ENCODE results near the gene SLCO2B1. TPM values are rescaled to one million over a fixed set of nuclear protein-coding genes. Genes with fewer than 3 reads are reported as not detected.

SLCO2B1 gene
- total and polyA plus RNA-seq, 4 experiments from 2014 or later = 2.4 to 2.8 TPM; not detected in 2

GRCh38 chr11:75242722-75243600, 92.1 kb downstream of the SLCO2B1 start:
- Histone ChIP-seq H3K27me3 (ENCODE audit: insufficient read depth, low read length) (peaks cover 16% of the 10 kb centered on the region), H3K4me1 (ENCODE audit: insufficient read depth, low read length) (peaks cover 14% of the 10 kb centered on the region), H3K9me3 (ENCODE audit: control insufficient read depth in 1 of 2, low read length in 2 of 2) (no peaks in the 10 kb centered on the region), H3K27ac (ENCODE audit: low read depth, low read length) (no peak overlapping the region), H3K4me3 (ENCODE audit: low read length in 2 of 2) (no peak overlapping the region), H3K36me3 (ENCODE audit: insufficient read depth, low read length) (no peaks in the 10 kb centered on the region)
- H3K9me3 Mint-ChIP-seq = no peaks in the 10 kb centered on the region
- H3K36me3 Mint-ChIP-seq = no peaks in the 10 kb centered on the region
- intact Hi-C loops (cut with micrococcal nuclease) = loop anchor here (5.0 kb wide), 1 partner anchor 34 kb away; no protein-coding TSS in a partner anchor
- H3K4me3 Mint-ChIP-seq = peak overlapping the region; percentile 62 to 79 (median 75)
- H3K4me1 Mint-ChIP-seq = peaks cover 1 to 16% (median 5%) of the 10 kb centered on the region in 4 donors
- CTCF ChIA-PET (ENCODE audit: partially characterized antibody) = interaction anchor here (1.1 to 17.1 kb wide), 16 partner anchors 7 to 317 kb away, joined by 3 to 567 read pairs (median 6); no protein-coding TSS in a partner anchor
- peak overlapping the region in 2 of 7 donors; percentile 23 to 87 for H3K27ac Mint-ChIP-seq
- peaks cover 15 to 20% of the 10 kb centered on the region in 2 donors for H3K27me3 Mint-ChIP-seq
- POLR2A ChIA-PET (ENCODE audit: partially characterized antibody) = interaction anchor here (0.7 to 3.2 kb wide), 6 partner anchors 12 to 102 kb away, joined by 3 to 25 read pairs (median 4); no protein-coding TSS in a partner anchor
- no peak for DNase-seq

GRCh38 chr11:75244052-75244814, 93.3 kb downstream of the SLCO2B1 start:
- intact Hi-C loops (cut with micrococcal nuclease) = loop anchor here (5.0 kb wide), 1 partner anchor 33 kb away; no protein-coding TSS in a partner anchor
- ChIA-PET CTCF (ENCODE audit: partially characterized antibody) (interaction anchor here (0.6 to 17.1 kb wide), 11 partner anchors 11 to 332 kb away, joined by 3 to 567 read pairs (median 7); no protein-coding TSS in a partner anchor), POLR2A (ENCODE audit: partially characterized antibody) (interaction anchor here (1.2 to 1.6 kb wide), 2 partner anchors 31 to 104 kb away, joined by 4 to 5 read pairs; no protein-coding TSS in a partner anchor)
- Mint-ChIP-seq H3K4me3 (peak overlapping the region in 3 of 8 donors; percentile 17 to 65 (median 42)), H3K36me3 (no peaks in the 10 kb centered on the region), H3K9me3 (no peaks in the 10 kb centered on the region), H3K4me1 (peaks cover 3 to 16% (median 7%) of the 10 kb centered on the region in 4 donors), H3K27ac (no peak overlapping the region), H3K27me3 (peaks cover 18% of the 10 kb centered on the region in 2 donors)
- no peak overlapping the region for H3K27ac ChIP-seq (ENCODE audit: low read depth, low read length)
- no peak overlapping the region for H3K4me3 ChIP-seq (ENCODE audit: low read length in 2 of 2)
- DNase-seq = no peak
- H3K4me1 ChIP-seq (ENCODE audit: insufficient read depth, low read length) = peaks cover 14% of the 10 kb centered on the region
- H3K27me3 ChIP-seq (ENCODE audit: insufficient read depth, low read length) = peaks cover 16% of the 10 kb centered on the region
- no peaks in the 10 kb centered on the region for H3K9me3 ChIP-seq (ENCODE audit: control insufficient read depth in 1 of 2, low read length in 2 of 2)
- H3K36me3 ChIP-seq (ENCODE audit: insufficient read depth, low read length) = no peaks in the 10 kb centered on the region

DNA sequence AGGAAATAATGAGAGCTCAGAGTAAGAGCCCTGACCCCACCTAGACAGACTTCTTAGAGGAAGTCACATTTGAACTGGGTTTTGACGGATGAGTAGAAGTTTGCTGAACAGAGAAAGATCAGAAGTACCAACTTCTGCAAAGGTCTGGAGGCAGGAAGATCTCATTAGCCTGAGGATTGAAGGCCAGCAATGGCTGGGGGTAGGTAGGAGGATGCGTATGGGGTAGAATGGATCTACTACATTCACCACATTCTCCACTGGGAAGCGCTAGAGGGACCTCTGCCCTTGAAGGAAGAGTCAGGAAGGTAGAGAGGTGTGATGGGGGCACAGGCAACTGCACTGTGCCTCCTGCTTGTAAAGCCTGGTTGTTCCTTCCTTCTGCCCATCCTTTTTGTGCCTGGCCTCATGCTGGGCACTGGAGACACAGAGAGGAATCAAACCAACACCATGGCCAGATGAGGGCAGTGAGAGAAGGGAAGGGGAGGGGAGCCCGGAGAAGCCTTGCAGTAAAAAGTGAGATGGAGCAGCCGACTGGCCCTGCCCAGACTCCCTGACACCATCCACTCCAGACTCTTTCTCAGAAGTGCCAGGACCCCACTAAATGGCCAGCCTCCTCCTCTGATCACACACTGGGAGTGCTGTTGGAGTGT, 94.6 kb downstream of the SLCO2B1 start:
- Histone ChIP-seq H3K36me3 (ENCODE audit: insufficient read depth, low read length) (no peaks in the 10 kb centered on the region), H3K4me3 (ENCODE audit: low read length in 2 of 2) (no peak overlapping the region), H3K27ac (ENCODE audit: low read depth, low read length) (no peak overlapping the region), H3K4me1 (ENCODE audit: insufficient read depth, low read length) (peaks cover 8% of the 10 kb centered on the region), H3K27me3 (ENCODE audit: insufficient read depth, low read length) (peaks cover 6% of the 10 kb centered on the region), H3K9me3 (ENCODE audit: control insufficient read depth in 1 of 2, low read length in 2 of 2) (no peaks in the 10 kb centered on the region)
- DNase-seq = no peak
- ChIA-PET CTCF (ENCODE audit: partially characterized antibody) (interaction anchor here (1.0 to 17.1 kb wide), 8 partner anchors 10 to 222 kb away, joined by 3 to 567 read pairs (median 8); no protein-coding TSS in a partner anchor), POLR2A (ENCODE audit: partially characterized antibody) (interaction anchor here (1.2 kb wide), 1 partner anchor 105 kb away, joined by 4 read pairs; no protein-coding TSS in a partner anchor)
- Mint-ChIP-seq H3K9me3 (no peaks in the 10 kb centered on the region), H3K27ac (no peak overlapping the region), H3K27me3 (peaks cover 13 to 16% of the 10 kb centered on the region in 2 donors), H3K36me3 (no peaks in the 10 kb centered on the region), H3K4me1 (peaks cover 3 to 16% (median 7%) of the 10 kb centered on the region in 4 donors), H3K4me3 (no peak overlapping the region)
- intact Hi-C loops (cut with micrococcal nuclease) = no loop called here

GRCh38 chr11:75246006-75246670, 95.2 kb downstream of the SLCO2B1 start:
- Mint-ChIP-seq H3K4me3 (no peak overlapping the region), H3K27ac (no peak overlapping the region), H3K4me1 (peaks cover 3 to 16% (median 7%) of the 10 kb centered on the region in 4 donors), H3K27me3 (peaks cover 14 to 17% of the 10 kb centered on the region in 2 donors), H3K9me3 (no peaks in the 10 kb centered on the region), H3K36me3 (no peaks in the 10 kb centered on the region)
- Histone ChIP-seq H3K36me3 (ENCODE audit: insufficient read depth, low read length) (no peaks in the 10 kb centered on the region), H3K4me3 (ENCODE audit: low read length in 2 of 2) (no peak overlapping the region), H3K9me3 (ENCODE audit: control insufficient read depth in 1 of 2, low read length in 2 of 2) (no peaks in the 10 kb centered on the region), H3K27ac (ENCODE audit: low read depth, low read length) (no peak overlapping the region), H3K4me1 (ENCODE audit: insufficient read depth, low read length) (peaks cover 4% of the 10 kb centered on the region), H3K27me3 (ENCODE audit: insufficient read depth, low read length) (peaks cover 5% of the 10 kb centered on the region)
- no peak for DNase-seq
- ChIA-PET POLR2A (ENCODE audit: partially characterized antibody) (no interaction called here), CTCF (ENCODE audit: partially characterized antibody) (interaction anchor here (0.7 to 17.1 kb wide), 4 partner anchors 12 to 224 kb away, joined by 3 to 567 read pairs (median 140); no protein-coding TSS in a partner anchor)
- intact Hi-C loops (cut with micrococcal nuclease) = no loop called here

GRCh38 chr11:75246671-75247350, 95.9 kb downstream of the SLCO2B1 start:
- no peaks in the 10 kb centered on the region for H3K9me3 Mint-ChIP-seq
- ChIA-PET POLR2A (ENCODE audit: partially characterized antibody) (interaction anchor here (2.9 kb wide), 1 partner anchor 106 kb away, joined by 17 read pairs; no protein-coding TSS in a partner anchor), CTCF (ENCODE audit: partially characterized antibody) (interaction anchor here (0.7 to 17.1 kb wide), 6 partner anchors 8 to 321 kb away, joined by 3 to 567 read pairs (median 29); partner anchors contain the start of gene TPBGL)
- Histone ChIP-seq H3K9me3 (ENCODE audit: control insufficient read depth in 1 of 2, low read length in 2 of 2) (no peaks in the 10 kb centered on the region), H3K27ac (ENCODE audit: low read depth, low read length) (no peak overlapping the region), H3K36me3 (ENCODE audit: insufficient read depth, low read length) (no peaks in the 10 kb centered on the region), H3K4me1 (ENCODE audit: insufficient read depth, low read length) (peaks cover 4% of the 10 kb centered on the region), H3K27me3 (ENCODE audit: insufficient read depth, low read length) (peaks cover 5% of the 10 kb centered on the region), H3K4me3 (ENCODE audit: low read length in 2 of 2) (no peak overlapping the region)
- peaks cover 3 to 14% (median 7%) of the 10 kb centered on the region in 4 donors for H3K4me1 Mint-ChIP-seq
- intact Hi-C loops (cut with micrococcal nuclease) = no loop called here
- H3K36me3 Mint-ChIP-seq = no peaks in the 10 kb centered on the region
- no peak for DNase-seq
- peaks cover 17 to 20% of the 10 kb centered on the region in 2 donors for H3K27me3 Mint-ChIP-seq
- H3K4me3 Mint-ChIP-seq = no peak overlapping the region
- H3K27ac Mint-ChIP-seq = no peak overlapping the region

- H3K4me3 ChIP-seq (ENCODE audit: low read length in 2 of 2) = no peak overlapping the region
- H3K4me1 ChIP-seq (ENCODE audit: insufficient read depth, low read length) = no peaks in the 10 kb centered on the region
- intact Hi-C loops (cut with micrococcal nuclease) = loop anchor here (1.0 to 2.0 kb wide), 3 partner anchors 44 to 320 kb away; no protein-coding TSS in a partner anchor
- H3K36me3 Mint-ChIP-seq = no peaks in the 10 kb centered on the region
- H3K9me3 ChIP-seq (ENCODE audit: control insufficient read depth in 1 of 2, low read length in 2 of 2) = no peaks in the 10 kb centered on the region
- no peak overlapping the region for H3K27ac ChIP-seq (ENCODE audit: low read depth, low read length)
- H3K27me3 Mint-ChIP-seq = peaks cover 10 to 14% of the 10 kb centered on the region in 2 donors
- H3K27ac Mint-ChIP-seq = no peak overlapping the region
- H3K9me3 Mint-ChIP-seq = no peaks in the 10 kb centered on the region
- no peaks in the 10 kb centered on the region for H3K27me3 ChIP-seq (ENCODE audit: insufficient read depth, low read length)
- H3K36me3 ChIP-seq (ENCODE audit: insufficient read depth, low read length) = no peaks in the 10 kb centered on the region
- H3K4me3 Mint-ChIP-seq = no peak overlapping the region
- CTCF ChIA-PET (ENCODE audit: partially characterized antibody) = interaction anchor here (0.8 to 17.1 kb wide), 26 partner anchors 9 to 546 kb away, joined by 3 to 567 read pairs (median 4); partner anchors contain the start of gene TPBGL
- POLR2A ChIA-PET (ENCODE audit: partially characterized antibody) = interaction anchor here (0.6 to 2.9 kb wide), 6 partner anchors 25 to 227 kb away, joined by 3 to 17 read pairs (median 3); no protein-coding TSS in a partner anchor
- no peak for DNase-seq
- peaks cover 0 to 3% (median 1%) of the 10 kb centered on the region in 4 donors for H3K4me1 Mint-ChIP-seq
These were observed 98.0 kb downstream of the SLCO2B1 start for GRCh38 chr11:75248924-75249256.
